NCI-H510A (cell line): ENCODE measurements around the gene NPAS3.
A peak's percentile ranks its signal among the peaks of the same experiment; 100 is the strongest.

Experiments used
- DNase-seq: peaks from one replicate; lab custom pipeline; 2025; lab: John Stamatoyannopoulos, UW

The NPAS3 gene

DNA sequence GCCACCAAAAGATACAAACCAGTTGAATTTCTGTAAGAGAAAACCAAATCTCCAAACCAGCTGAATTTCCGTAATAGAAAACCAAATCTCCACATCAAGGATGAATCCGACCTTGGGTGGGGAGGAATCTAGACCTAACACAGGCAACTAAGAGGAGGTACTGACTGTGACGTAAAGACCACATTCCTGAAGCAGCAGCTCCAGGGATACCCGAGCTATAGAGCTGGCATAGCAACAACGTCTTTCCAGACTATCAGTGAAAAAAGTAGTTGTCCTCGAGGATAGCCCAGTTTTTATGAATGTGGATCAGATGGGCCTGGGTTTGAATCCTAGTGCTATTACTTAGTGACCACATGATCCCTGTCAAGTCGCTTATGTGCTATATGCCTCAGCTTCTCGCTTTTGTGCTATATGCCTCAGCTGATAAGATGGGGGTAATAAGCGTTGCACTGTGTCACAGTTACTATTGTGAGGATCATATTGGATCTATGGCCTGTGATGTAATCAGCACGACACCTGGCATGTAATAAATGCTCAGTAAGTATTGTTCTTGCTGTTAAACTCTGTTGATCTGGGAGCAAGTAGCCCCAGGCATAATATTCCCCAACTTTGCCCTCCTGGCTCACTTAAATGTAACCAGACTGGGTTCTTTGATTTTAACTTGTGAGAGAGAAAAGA lies 898.4 kb downstream of the NPAS3 start:
- no peak for DNase-seq

DNA sequence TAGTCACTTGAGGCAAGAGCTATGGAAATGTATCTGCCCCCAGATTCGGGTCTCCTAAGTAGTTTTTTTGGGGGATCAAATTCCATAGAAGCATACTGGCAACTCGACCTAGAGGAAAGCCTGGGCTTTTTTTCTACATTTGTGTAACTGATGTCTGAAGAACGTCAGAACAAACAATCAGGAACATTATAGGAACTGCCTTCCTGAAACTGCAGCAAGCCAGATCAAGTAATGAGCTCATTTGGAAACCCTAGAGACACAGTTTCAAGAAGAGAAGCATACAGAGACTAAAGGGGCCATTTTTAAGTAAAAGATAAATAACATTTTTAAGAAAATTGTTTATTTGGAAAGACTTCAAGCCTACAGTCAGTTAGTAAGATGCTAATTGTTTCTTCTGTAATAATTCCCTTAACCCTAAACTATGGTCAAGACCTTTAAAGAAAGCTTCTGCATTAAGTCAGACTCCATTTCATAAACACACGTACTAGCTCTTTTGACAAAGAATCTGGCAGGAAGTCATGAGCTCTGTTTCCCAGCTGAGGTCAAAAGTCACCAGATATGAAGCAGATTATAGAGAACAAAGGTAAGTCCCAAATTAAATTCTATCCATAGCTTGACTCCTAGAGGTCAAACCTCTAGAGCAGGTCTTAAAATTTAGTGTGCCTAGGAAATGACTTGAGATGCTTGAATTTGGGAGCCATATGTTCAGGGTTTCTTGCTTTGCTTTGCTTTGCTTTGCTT lies 899.4 kb downstream of the NPAS3 start:
- DNase-seq: no peak

DNA sequence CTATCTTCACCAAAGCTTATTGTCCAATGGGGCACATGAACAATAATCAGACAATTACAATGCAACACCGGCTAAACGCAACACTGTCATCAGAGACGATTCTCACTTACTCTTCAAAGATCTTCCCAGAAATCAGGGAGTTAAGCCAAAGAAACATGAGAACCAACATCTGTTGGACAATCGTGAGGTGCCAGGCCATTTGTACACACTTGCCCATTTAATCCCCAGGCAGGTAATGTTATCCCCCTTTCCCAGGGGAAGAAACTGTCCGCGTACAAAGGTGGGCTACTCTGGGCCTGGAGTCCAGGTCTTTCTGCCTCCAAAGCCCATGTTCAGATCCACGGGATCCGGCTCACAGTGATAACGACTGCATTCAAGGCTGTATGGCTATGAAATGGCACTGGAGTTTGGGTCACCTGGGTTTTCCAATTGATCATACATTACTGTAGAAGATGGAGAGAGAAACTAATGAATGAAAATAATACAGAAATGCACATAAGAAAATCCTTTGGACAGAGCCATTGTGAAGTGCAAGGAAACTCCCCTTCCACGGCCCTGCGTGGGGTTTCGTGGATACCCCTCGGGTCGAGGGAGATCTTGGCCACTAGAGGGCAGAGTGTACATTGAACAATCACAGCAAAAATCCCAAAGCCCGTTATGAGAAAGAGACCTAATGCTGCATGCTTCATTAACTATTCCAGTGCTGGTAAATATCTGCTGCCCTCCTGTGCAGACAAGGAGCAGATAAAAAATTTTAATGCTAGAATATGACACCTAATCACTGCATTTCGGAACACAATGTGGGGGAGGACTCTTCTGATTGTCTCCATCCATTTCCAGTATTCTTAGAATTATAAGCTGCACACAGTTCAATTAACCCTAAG lies 900.8 kb downstream of the NPAS3 start:
- no peak for DNase-seq

DNA sequence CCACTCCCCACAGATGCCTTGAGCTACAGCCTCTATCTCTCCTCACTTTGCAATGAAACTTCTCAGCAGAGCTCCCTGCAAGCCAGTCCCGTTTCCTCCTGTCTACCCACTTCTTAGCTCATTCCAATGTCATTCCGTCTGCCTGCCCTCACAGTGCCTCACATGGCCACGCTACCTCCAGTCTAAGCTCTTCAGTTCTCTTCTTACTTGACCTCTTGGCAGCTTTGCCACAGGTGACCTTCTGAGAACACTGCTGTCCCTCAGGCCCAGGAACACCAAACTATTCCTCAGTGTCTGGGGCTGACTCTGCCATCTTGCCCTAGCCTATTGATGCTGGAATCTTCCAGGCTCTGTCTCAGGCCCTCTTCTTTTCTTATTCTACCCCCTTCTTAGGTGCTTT lies 902.1 kb downstream of the NPAS3 start:
- no peak for DNase-seq

DNA sequence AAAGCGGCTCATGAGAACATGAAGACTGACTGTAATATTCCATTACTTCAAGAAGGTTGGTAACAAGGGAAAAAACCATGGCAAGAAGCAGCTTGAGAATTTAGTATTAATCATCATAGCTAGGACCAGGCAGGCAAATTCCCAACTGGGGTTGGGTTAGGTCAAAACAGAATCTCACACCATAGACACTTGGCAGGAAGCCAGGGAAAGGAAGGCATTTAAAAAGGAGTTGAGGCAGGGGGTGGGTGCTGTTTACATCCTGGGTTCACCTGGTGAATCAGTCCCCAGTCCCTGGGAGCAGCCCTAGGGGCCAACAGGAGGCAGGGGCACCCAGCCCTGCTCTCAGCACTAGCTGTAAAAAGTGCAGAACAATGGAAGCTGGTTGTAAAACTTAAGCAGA lies 903.6 kb downstream of the NPAS3 start:
- no peak for DNase-seq

DNA sequence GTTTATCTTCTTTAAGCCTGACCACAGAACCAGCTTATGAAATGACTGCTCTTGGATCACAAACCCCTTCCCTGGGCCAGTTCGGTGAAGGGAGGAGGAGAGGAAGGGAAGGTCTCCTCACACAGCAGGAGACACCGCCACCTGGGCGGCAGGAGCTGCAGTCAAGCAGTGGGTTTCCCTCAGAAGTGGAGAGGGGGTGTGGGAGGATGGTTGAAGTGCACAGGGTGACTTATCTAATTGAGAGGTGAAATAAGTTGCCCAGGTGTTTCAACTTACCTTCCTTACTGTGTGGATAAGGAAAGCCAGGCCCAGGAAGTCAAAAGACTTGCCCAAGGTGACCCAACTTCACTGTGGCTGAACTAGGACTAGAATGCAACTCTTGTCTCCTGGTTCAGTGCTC lies 905.4 kb downstream of the NPAS3 start:
- no peak for DNase-seq

DNA sequence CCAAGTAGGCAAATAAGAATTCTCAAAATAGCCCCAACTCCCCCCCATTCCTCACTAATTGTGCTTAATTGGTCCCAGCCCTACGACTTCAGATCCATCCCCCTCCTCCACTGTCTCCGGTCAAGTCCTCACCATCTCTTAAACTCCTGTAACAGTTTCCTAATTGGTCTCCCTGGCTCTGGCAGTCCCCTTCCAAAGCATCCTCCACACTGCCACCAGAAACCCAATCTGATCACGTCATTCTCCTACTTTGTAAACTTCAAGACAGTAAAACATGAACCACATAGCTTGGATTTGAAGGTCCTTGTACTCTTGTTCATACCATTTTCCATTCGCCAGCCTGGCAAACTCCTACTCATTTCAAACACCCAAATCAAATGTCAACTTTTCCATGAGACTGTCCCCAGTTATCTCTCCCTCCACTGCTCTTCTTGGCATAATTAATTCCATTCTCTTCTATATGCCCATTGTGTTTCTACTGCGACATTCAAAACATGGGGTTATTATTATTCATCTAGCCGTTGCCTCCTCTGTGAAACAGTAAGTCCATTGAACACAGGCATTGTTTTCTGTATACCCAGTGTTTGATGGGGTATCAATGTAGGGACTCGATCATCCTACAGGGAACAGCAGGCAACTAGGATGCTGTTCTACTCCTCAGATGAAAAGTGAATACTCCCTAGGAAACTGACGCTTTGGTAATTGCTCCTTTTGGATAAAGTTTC lies 907.6 kb downstream of the NPAS3 start:
- no peak for DNase-seq

DNA sequence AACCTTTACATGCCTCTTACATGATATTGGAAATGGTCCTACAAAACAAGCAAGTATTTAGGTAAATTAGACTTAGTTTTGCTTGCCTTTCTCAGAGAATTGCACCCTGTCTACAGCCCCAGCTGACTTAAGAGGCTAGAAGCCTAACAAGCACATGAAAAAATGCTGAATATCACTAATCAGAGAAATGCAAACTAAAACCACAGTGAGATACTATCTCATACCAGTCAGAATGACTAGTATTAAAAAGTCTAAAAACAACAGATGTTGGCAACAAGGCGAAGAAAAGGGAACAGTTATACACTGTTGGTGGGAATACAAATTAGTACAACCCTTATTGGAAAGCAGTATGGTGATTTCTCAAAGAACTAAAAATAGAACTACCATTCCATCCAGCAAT lies 908.4 kb downstream of the NPAS3 start:
- DNase-seq: no peak

DNA sequence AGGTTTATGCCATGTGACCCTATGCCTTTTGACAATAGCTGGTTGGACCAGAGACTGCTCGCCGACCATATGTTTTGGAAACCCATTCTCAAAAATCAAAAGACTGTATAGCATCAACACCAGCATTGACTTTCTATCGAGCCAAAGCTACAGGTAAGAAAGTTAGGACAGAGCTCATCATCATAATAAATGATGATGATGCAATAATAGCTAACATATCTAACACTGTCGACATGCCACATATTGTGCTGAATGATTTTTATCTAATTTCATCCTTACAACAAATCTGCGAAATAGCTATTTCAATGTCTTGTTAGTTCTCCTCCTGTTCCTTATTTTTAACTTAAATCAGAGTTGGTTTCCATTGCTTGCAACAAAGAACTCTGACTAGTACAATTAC lies 909.3 kb downstream of the NPAS3 start:
- no peak for DNase-seq

DNA sequence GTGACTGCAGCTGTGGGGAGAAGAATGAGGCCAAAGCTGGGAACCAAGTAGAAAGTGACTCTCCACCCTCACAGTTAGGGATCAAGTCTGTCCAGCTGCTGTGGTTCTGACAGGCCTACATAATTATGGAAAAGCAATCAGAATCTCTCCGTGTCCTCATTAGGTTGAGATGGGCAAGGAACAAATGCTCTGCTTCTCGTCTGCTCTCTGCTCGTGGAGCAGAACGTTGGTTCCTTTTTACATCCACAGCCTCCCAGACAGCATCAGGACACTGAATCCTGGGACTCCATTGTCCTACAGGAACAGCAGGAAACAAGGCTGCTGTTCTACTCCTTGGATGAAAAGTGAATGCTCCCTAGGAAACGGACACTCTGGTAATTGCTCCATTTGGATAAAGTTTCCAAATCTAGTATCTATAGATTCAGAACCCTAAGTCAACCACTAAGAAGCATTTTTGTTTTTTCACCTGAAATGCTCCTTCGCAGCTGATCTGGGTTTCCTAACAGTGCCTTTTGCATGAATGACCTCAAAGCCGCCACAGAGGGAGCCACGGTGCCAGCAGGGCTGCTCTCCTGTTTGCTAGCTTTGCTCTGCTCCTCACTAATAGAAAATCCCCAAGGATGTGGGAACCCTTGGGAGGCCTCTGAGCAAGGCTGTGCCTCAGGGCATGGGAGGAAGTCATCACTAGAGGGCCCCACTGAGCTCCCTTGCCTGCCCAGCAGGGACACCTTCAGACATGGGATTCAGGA lies 910.2 kb downstream of the NPAS3 start:
- DNase-seq: peak; percentile 23

DNA sequence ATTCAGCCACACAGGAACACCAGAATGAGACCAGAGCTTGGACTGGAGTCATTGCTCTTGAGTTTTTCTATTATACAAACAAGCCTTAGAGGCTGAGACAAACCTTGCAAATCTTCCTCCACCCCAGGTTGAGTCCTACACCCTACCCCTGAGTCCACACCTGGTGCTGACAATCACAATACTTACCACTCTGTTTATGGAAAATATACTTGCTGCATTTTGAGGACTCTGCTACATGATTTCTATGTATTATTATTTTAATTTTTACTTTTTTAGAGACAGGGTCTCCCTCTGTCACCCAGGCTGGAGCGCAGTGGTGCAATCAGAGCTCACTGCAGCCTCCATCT lies 910.7 kb downstream of the NPAS3 start:
- DNase-seq: no peak

DNA sequence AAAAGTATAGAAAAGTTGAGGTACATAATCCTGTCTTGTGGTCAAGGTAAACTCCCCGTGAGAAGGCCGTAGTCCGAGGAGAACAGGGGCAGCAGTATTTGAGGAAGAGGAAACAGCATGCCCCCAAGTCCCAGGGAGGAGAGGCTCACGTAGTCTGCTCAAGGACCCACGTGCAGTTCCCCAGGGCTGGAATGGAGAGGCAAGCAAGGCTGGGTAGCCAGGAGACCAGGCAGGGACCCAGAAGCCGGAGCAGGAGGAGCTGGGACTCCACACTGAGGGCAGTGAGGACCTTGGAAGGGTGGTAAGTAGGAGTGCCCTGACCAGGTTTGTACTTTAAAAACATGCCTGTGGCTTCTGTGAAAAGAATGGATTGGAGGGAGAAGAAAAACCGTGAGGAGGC lies 912.1 kb downstream of the NPAS3 start:
- no peak for DNase-seq

DNA sequence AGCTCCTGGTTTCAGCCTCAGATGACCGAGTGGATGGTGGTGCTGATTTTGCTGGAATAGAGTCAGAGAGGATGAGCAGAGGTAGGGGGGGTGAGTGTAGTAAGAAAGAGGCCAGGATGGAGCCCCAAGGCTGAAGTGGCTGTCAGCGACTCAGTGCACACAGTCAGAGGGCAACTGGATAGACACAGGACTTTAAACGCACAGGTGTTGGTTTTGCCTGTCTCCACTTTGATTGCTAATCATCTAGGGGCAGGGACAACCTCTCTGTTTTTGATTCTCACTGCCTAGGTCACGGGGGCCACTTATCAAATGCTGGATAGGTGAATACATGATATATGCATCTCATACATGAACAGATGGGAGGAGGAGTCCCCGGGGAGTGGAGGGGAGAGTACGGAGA lies 912.7 kb downstream of the NPAS3 start:
- no peak for DNase-seq

DNA sequence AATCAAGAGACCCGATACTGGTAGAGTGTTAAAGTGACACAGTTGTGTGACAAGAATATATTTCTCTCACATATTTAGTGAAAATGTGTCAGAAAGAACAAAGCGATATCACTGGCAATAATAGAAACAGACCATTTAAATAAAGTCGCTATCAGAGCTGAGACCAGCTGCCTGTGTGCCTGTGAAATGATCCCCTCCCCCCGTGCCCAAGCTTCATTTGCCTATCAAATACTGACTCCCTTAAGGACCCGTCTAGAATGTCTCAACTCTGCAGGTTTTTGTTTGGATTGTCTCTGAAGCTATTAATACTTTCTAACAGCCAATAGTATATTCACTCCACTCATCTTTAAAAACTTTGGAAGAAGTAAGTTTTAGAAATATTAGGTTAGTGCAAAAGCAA lies 913.3 kb downstream of the NPAS3 start:
- DNase-seq: no peak
